Left renal pelvis (tissue), 4 donors: ENCODE measurements around the gene LILRA6. TPM values are rescaled to one million over a fixed set of nuclear protein-coding genes. Genes with fewer than 3 reads are reported as not detected.
A peak's percentile ranks its signal among the peaks of the same experiment; 100 is the strongest.

Source experiments
- DNase-seq, 4 donors: peaks; one replicate each; pipeline ENCODE4 v3.0.0-alpha.2; 2013; ENCODE audit warnings: low read depth in 4 of 4, low spot score in 3 of 4
- polyA plus RNA-seq, 4 donors: library from polyadenylated mRNA; unstranded; fragments of 120-200 nt; gene quantifications; one replicate each; pipeline ENCODE4 v1.2.1, GENCODE V29; 2013; ENCODE audit not compliant: insufficient read length in 4 of 4

Gene LILRA6
- polyA plus RNA-seq, 4 donors: 0.63 to 1.1 (median 0.89) TPM

DNA sequence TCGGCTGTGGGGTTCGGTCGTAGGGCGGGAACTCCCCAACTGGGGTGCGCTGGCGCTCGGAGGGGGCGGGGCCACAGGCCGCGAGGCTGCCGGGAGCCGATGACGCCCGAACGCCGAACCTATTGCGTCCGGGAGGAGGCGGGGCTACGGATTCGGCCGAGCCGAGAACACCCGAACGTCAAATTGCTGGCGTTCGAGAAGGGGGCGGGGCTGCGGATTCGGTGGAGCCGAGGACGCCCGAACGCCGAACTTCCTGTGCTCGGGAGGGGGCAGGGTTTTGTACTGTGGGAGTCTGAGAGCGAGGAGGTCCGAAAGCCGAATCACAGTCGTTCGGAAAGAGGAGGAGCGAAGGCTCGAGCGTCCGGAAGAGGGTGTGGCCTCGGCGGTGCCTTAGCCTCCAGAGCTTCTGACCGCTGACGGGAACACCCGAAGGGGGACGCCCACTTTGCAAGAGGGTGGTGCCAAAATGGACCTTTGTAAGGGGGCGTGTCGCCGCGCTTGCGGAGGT, 52.0 kb downstream of the LILRA6 start:
- peak; percentile 98 to 99 (median 99) for DNase-seq

DNA sequence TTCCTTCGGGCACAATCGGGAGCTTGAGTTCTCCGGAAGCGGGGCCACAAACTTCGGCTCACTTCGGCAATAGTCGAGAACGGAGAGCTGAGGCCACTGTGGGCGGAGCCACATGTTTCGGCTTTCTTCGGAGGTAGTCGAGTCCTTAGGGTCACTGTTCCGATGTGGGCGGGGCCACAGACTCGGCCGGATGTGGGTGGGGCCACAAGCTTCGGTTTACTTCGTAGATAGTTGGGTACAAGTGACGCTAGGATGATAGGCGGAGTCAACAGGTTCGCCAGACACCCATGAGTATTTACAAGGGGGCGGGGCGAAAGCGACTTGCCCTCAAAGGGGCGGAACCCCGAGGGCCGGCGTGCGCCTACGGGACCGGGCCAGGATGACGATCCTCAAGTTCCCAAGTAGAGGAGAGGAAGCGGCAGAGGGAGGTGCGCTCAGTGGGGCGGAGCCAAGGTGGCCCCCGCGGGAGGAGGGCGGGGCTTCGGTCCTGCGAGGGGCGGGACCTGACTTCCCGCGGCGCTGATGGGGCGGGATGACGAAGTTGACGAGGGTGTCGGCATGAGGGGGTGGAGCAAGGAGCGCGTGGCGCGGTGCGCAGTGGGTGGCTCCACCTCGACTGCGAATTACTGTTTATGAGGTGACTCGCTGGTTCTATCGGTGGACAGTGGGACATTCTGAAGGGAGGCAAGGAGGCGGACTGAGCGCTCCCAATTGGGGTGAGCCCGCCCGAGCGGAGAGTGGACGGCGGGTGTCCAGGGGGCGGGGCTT, 52.7 kb downstream of the LILRA6 start:
- peak; percentile 100 for DNase-seq

DNA sequence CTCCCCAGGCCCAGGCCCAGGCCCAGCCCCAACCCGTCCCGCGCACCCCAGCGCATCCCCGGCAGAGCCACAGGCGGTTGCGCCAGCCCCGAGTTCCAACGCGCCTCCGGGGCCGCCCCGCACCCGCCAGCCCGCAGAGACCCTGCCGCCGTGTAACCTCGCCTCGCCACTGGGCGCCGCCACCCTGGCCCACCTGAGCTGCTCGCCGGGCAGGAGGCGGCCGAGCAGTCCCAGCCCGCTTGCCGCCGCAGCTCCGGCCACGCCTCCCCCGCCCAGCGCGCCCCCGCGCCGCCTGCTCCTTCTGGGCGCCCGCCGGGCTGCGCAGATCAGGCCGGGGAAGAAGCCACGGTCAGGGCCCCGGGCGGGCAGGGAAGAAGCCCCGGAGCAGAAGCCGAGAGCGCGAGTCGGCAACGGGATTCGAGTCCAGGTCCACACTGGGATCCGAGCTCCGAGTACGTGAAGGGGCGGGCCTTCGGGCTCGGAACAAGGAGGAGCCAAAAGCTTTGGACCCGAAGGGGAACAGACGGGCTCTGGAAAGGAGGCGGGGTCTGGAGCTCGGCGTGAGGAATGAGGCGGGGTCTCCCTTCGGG, 53.4 kb downstream of the LILRA6 start, which contains the start of gene MBOAT7:
MBOAT7 (minus strand) TSS at position 436 of the 590 bp plus-strand sequence. CDS start 1,072 bp downstream, outside the sequence.
- DNase-seq: no peak

DNA sequence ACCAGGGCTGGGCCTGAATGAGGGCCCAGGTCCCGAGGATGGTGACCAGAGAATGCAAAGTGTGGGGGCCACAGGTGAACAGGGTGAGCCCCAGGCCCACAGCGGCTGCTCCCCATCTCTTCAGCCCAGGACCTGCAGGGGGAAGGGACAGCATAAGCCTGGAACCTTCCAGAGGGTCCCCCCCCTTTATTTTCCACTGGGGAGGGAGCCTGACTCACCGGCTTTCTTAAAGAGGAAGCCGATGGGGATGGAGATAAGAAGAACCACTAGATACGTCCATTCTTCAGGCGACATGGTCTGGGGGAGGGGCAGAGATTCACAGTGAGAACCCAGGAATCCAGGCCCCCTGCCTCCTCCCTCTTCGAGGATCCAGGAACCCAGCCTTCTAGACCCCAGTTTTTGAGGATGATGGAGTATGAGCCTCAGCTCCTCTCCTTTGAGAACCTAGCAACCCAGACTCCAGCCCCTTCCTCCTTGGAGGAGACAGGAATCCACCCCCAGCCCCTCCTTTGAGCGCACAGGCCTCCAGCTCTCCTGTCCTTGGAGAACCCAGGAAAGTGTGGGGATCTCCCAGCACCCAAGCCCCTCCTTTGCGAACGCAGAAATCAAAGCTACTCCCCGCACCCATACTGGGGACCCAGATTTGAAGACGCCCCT, 54.2 kb downstream of the LILRA6 start:
- no peak for DNase-seq

DNA sequence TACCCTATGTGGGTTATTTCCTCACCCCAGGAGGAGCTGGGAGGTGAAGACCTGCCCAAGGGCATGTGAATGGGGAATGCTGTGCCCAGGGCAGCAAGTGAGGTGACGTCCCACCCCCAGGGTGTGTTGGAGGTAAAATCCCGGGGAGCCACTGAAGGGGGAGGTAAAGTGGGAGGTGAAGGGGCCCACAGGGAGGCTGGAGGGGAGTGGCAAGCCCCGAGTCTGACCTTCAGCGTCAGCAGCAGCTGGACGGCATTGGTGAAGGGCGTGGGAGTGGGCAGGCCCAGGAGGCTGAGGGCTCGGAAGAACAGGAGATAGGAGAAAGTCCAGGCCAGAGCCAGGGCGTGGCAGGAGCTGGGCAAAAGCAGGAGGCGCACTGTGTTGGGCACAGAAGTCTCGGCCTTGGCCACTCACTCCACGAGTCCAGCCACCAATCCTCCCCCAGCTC, 55.6 kb downstream of the LILRA6 start:
- no peak for DNase-seq

Other genes starting within 250 kb of the LILRA6 start
- gene VSTM1, start 178.9 kb downstream of the LILRA6 start, polyA plus RNA-seq: under 1 TPM in 1 of 4 donors, not detected in 3; 0.22 TPM
- under 1 TPM in 1 of 4 donors, not detected in 3; 0.21 TPM for gene TARM1, start 161.4 kb downstream of the LILRA6 start, polyA plus RNA-seq
- gene OSCAR, start 142.0 kb downstream of the LILRA6 start, polyA plus RNA-seq: under 1 TPM; 0.14 to 0.50 (median 0.24) TPM
- 100 to 1,000 TPM in 2 of 4 donors, 10 to 100 TPM in 2; 84.0 to 157 (median 96.2) TPM for gene NDUFA3, start 139.9 kb downstream of the LILRA6 start, polyA plus RNA-seq
- 10 to 100 TPM; 11.2 to 20.8 (median 12.7) TPM for gene TFPT, start 127.1 kb downstream of the LILRA6 start, polyA plus RNA-seq
- gene PRPF31, start 127.0 kb downstream of the LILRA6 start, polyA plus RNA-seq: 10 to 100 TPM; 50.8 to 72.9 (median 68.7) TPM
- 10 to 100 TPM; 58.9 to 75.7 (median 74.0) TPM for gene CNOT3, start 105.0 kb downstream of the LILRA6 start, polyA plus RNA-seq
- 10 to 100 TPM in 1 of 4 donors, 1 to 10 TPM in 3; 7.6 to 10.1 (median 8.6) TPM for gene LENG1, start 83.1 kb downstream of the LILRA6 start, polyA plus RNA-seq
- gene TMC4, start 69.6 kb downstream of the LILRA6 start, polyA plus RNA-seq: 10 to 100 TPM in 3 of 4 donors, 1 to 10 TPM in 1; 3.8 to 50.3 (median 32.4) TPM
- gene MBOAT7, start 53.2 kb downstream of the LILRA6 start, polyA plus RNA-seq: 10 to 100 TPM; 51.8 to 86.8 (median 58.9) TPM
- gene TSEN34, start 51.5 kb downstream of the LILRA6 start, polyA plus RNA-seq: 10 to 100 TPM; 36.2 to 67.5 (median 45.0) TPM
- 1,000 to 10,000 TPM; 1,290 to 1,562 (median 1,510) TPM for gene RPS9, start 41.9 kb downstream of the LILRA6 start, polyA plus RNA-seq
- gene LILRB3, start 19.8 kb downstream of the LILRA6 start, polyA plus RNA-seq: 1 to 10 TPM in 3 of 4 donors, under 1 TPM in 1; 0.40 to 1.8 (median 1.7) TPM
- 10 to 100 TPM in 1 of 4 donors, 1 to 10 TPM in 3; 2.4 to 10.9 (median 2.8) TPM for gene LILRB5, start 14.5 kb upstream of the LILRA6 start, polyA plus RNA-seq
- gene LILRB2, start 38.3 kb upstream of the LILRA6 start, polyA plus RNA-seq: 1 to 10 TPM in 3 of 4 donors, under 1 TPM in 1; 0.80 to 1.9 (median 1.3) TPM
- under 1 TPM; 0.37 to 0.93 (median 0.73) TPM for gene LILRA5, start 70.4 kb upstream of the LILRA6 start, polyA plus RNA-seq
- gene LILRA4, start 96.4 kb upstream of the LILRA6 start, polyA plus RNA-seq: under 1 TPM in 3 of 4 donors, not detected in 1; 0.09 to 0.23 (median 0.16) TPM
- 10 to 100 TPM in 1 of 4 donors, 1 to 10 TPM in 3; 3.2 to 10.6 (median 5.1) TPM for gene LAIR1, start 122.1 kb upstream of the LILRA6 start, polyA plus RNA-seq
- 10 to 100 TPM in 1 of 4 donors, 1 to 10 TPM in 3; 2.1 to 12.1 (median 8.7) TPM for gene TTYH1, start 172.7 kb upstream of the LILRA6 start, polyA plus RNA-seq
- gene LENG8, start 206.4 kb upstream of the LILRA6 start, polyA plus RNA-seq: 100 to 1,000 TPM in 3 of 4 donors, 10 to 100 TPM in 1; 96.5 to 227 (median 138) TPM
- 1 to 10 TPM; 1.1 to 2.9 (median 2.1) TPM for gene LENG9, start 221.0 kb upstream of the LILRA6 start, polyA plus RNA-seq
- 10 to 100 TPM; 24.1 to 61.0 (median 40.2) TPM for gene CDC42EP5, start 230.5 kb upstream of the LILRA6 start, polyA plus RNA-seq